Muscle of leg (tissue), 11 donors: ENCODE measurements around the gene SERPINB13. TPM values are rescaled to one million over a fixed set of nuclear protein-coding genes. Genes with fewer than 3 reads are reported as not detected.

ENCODE experiments used
- DNase-seq: peaks from one replicate; pipeline ENCODE4 v3.0.0; 2013
- H3K27ac ChIP-seq: one replicate; pipeline ENCODE4 v1.5.1; 2013; ENCODE audit warnings: mild to moderate bottlenecking, low read length, control low read depth
- H3K27me3 ChIP-seq: one replicate; pipeline ENCODE4 v1.6.1; 2013; ENCODE audit warnings: low read length; ENCODE audit not compliant: control insufficient read depth, insufficient read depth
- H3K36me3 ChIP-seq: one replicate; pipeline ENCODE4 v1.6.1; 2013; ENCODE audit warnings: low read length; ENCODE audit not compliant: control insufficient read depth, insufficient read depth
- H3K4me1 ChIP-seq: one replicate; pipeline ENCODE4 v1.6.1; 2013; ENCODE audit warnings: low read length; ENCODE audit not compliant: control insufficient read depth, insufficient read depth
- H3K4me3 ChIP-seq: one replicate; pipeline ENCODE4 v1.5.1; 2013; ENCODE audit warnings: low read length, control low read depth
- H3K9me3 ChIP-seq: replicated peaks from 2 replicates; pipeline ENCODE4 v1.6.1; 2013; ENCODE audit warnings: low read depth, low read length; ENCODE audit not compliant: control insufficient read depth
- WGBS: methylation state at CpG from one replicate; pipeline ENCODE4 v1.1.5; 2013; ENCODE audit warnings: missing lambda C conversion rate; ENCODE audit not compliant: insufficient coverage; 5-methylcytosine and 5-hydroxymethylcytosine counted together
- polyA plus RNA-seq, 8 donors: library from polyadenylated mRNA; unstranded; fragments of 120-200 nt; gene quantifications; one replicate each; pipeline versions ENCODE4 v1.2.1 to v1.2.3, GENCODE V29; 2013; ENCODE audit warnings: inconsistent platforms in 1 of 8, low replicate concordance in 1 of 8; ENCODE audit not compliant: insufficient read length in 8 of 8, insufficient read depth in 1 of 8
- total RNA-seq: library from RNA; stranded (reverse); fragments of 120-200 nt; gene quantifications from one replicate; pipeline ENCODE4 v1.2.4, GENCODE V29; 2013

The SERPINB13 gene
- total and polyA plus RNA-seq, 9 donors, result 0.04 to 3.1 (median 0.16) TPM; not detected in 6

DNA sequence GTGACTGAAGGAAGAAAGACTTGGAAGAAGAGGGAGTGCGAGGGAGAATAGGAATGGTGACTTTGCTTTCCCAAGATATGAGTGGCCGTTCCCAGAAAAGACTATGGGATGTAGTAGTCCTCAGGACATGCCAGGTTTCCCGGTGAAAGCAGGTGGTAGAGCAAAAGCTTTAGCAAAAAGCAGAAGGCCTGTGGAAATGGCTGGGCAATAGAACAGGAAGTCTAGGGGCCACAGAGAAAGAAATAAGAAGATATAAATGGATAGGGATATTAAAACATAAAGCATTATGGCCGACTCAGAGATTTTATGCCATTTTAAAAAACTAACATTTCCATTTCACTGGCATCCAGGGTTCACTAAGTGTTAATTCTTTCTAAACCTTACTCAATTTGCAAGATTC is 1.2 kb upstream of the SERPINB13 start:
- DNase-seq, result no peak
- Histone ChIP-seq H3K9me3 (no peaks in the 10 kb centered on the region), H3K27ac (no peak overlapping the region), H3K36me3 (no peaks in the 10 kb centered on the region), H3K27me3 (no peaks in the 10 kb centered on the region), H3K4me3 (no peak overlapping the region), H3K4me1 (no peaks in the 10 kb centered on the region)
- WGBS, result 100% methylated on average over 3 of the region's 4 CpGs

DNA sequence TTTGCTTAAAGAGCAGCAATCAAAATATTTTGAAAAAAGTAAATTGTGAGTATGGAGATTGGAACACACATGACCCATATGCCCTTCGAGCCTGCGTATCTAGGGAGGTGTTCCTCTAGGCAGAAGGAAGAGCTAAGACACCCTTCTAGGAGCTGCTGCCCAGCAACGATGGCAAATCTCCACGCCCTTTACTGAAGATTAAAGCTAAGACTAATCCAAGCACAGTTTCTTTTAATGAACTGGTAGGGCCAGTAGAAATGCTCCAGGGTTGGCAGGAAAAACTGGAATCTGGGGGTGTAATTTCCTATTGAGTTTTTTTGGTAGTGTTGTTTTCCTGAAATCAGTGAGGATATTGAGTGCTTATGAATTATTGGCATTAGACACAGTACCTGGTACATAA is 712 bp upstream of the SERPINB13 start:
- no peak overlapping the region for H3K27ac ChIP-seq
- WGBS, result 70% methylated on average over 2 of the region's 4 CpGs
- no peaks in the 10 kb centered on the region for H3K36me3 ChIP-seq

DNA sequence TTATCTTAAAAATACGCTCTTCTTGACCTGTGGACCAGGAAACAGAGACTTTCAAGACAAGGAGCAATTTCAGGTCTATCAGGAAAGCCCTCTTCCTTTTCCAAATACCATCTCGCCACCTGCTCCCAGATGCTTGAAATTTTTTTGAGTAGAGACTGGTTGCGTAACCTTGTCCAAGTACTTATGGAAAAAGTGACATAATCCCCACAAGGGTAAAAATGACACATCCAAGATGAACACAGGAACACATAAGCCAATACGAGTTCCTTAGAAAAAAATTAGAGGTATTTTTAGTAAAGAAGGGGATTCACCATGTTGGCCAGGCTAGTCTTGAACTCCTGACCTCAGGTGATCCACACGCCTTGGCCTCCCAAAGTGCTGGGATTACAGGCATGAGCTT is 1.8 kb downstream of the SERPINB13 start:
- H3K9me3 ChIP-seq, result no peaks in the 10 kb centered on the region
- no peaks in the 10 kb centered on the region for H3K27me3 ChIP-seq
- H3K4me3 ChIP-seq, result no peak overlapping the region
- WGBS, result 71% methylated on average over 1 of the region's 5 CpGs
- no peaks in the 10 kb centered on the region for H3K4me1 ChIP-seq
- H3K27ac ChIP-seq, result no peak overlapping the region
- no peaks in the 10 kb centered on the region for H3K36me3 ChIP-seq
- no peak for DNase-seq

More for the DNA sequence above, 712 bp upstream of the SERPINB13 start:
- H3K4me3 ChIP-seq, result no peak overlapping the region
- H3K27me3 ChIP-seq, result no peaks in the 10 kb centered on the region
- H3K4me1 ChIP-seq, result no peaks in the 10 kb centered on the region
- no peaks in the 10 kb centered on the region for H3K9me3 ChIP-seq
- DNase-seq, result no peak

DNA sequence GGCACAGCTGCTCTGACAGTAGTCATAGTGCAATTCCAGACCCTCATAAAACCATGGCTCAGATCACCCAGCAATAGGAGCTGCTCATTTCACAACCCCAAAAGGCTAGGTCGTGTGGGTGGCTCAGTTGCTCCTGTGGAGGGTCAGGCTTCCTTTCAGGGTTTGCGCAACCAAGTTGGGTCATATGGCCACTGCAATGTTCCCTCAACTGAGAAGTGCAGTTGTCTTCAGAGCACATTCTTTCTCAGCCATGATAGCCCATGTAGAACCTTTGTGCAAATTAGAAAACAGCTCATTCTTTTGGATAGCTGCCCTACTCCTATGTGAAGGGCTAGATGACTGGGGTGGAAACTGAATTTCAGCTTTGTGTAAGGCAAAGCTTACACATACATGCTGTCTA is 3.2 kb downstream of the SERPINB13 start:
- no peak for DNase-seq
- WGBS, result 63% methylated on average over 2 of the region's 2 CpGs
- Histone ChIP-seq H3K27ac (no peak overlapping the region), H3K27me3 (no peaks in the 10 kb centered on the region), H3K9me3 (no peaks in the 10 kb centered on the region), H3K36me3 (no peaks in the 10 kb centered on the region), H3K4me3 (no peak overlapping the region), H3K4me1 (no peaks in the 10 kb centered on the region)

DNA sequence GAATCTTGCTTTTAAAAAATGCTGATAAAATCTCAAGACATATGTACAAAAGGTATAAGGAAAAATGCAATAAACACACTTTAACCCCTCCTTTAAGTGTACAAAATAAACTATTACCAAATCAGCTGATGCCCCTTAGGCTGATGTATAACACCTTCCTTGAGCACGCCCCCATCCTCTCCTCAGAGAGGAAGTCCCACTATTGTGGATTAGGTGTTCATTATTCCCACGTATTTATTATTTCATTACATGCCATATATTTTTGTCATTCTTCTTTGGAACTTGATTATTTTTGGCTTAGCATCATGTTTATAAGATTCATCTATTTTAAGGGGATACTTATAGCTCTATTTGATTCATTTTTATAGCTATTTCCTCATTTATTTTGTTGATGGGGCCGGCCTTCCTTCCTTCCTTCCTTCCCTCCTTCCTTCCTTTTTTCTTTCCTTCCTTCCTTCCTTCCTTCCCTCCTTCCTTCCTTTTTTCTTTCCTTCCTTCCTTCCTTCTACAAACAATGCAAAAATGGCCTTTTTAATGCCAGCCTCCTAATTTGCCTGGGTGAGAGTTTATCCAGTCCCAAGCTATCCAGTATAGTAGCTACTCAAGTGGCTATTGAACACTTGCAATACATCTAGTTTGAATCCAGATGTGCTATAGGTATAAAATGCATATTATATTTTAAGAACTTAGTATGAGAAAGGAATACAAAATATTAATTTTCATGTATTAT is 4.0 kb downstream of the SERPINB13 start:
- WGBS, result no CpG with 5 or more reads among the region's 3 CpGs
- Histone ChIP-seq H3K4me3 (no peak overlapping the region), H3K27ac (no peak overlapping the region), H3K27me3 (no peaks in the 10 kb centered on the region), H3K4me1 (no peaks in the 10 kb centered on the region), H3K9me3 (no peaks in the 10 kb centered on the region), H3K36me3 (no peaks in the 10 kb centered on the region)
- DNase-seq, result no peak

DNA sequence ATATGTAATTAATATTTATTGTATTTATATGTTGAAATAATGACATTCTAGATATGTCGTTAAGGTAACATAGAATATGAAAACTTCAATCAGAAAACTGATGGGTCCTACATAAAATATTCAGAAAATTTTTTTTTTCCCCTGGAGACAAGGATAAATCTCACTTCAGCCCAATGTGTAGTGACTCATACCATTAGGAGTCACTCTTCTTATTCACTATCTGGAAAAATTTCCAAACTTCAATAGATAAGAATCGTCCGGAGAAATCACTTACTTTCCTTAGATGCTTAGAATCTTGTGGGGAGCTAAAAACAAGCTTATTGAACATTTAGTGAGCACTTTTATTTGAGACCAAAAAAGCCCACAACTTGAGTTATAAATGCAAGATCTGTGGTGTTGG is 4.6 kb downstream of the SERPINB13 start:
- Histone ChIP-seq H3K4me1 (no peaks in the 10 kb centered on the region), H3K27ac (no peak overlapping the region), H3K4me3 (no peak overlapping the region), H3K9me3 (no peaks in the 10 kb centered on the region), H3K27me3 (no peaks in the 10 kb centered on the region), H3K36me3 (no peaks in the 10 kb centered on the region)
- WGBS, result no CpG with 5 or more reads among the region's 3 CpGs
- DNase-seq, result no peak

DNA sequence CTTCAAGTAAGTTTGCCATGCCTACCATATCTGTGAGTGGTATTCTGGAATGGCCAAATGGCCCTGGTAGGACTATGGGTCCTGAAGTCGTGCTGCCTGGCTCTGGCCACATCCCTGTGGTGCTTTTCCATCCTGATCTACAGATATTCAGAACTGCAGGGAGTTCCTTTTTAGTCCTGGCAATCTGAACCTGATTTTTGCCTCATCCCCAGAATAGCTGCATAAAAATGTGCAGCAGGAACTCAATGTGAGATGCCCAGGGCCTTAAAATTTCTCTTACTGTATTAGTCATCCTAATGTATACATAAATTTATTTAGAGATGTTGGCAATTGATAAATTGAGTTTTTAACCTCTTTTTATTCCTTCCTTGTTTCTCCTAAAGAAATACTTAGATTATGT is 5.3 kb downstream of the SERPINB13 start:
- DNase-seq, result no peak
- H3K27me3 ChIP-seq, result no peaks in the 10 kb centered on the region
- no peak overlapping the region for H3K4me3 ChIP-seq
- no peaks in the 10 kb centered on the region for H3K9me3 ChIP-seq
- no peaks in the 10 kb centered on the region for H3K36me3 ChIP-seq
- H3K27ac ChIP-seq, result no peak overlapping the region
- WGBS, result 22% methylated on average over 1 of the region's 1 CpG
- H3K4me1 ChIP-seq, result no peaks in the 10 kb centered on the region

DNA sequence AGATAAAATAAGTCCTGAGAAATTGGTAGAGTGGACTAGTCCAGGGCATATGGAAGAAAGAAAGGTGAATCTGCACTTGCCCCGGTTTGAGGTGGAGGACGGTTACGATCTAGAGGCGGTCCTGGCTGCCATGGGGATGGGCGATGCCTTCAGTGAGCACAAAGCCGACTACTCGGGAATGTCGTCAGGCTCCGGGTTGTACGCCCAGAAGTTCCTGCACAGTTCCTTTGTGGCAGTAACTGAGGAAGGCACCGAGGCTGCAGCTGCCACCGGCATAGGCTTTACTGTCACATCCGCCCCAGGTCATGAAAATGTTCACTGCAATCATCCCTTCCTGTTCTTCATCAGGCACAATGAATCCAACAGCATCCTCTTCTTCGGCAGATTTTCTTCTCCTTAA is 9.8 kb downstream of the SERPINB13 start:
- no peaks in the 10 kb centered on the region for H3K4me1 ChIP-seq
- no peaks in the 10 kb centered on the region for H3K9me3 ChIP-seq
- DNase-seq, result no peak
- H3K4me3 ChIP-seq, result no peak overlapping the region
- no peaks in the 10 kb centered on the region for H3K27me3 ChIP-seq
- H3K27ac ChIP-seq, result no peak overlapping the region
- H3K36me3 ChIP-seq, result no peaks in the 10 kb centered on the region
- WGBS, result 73% methylated on average over 14 of the region's 14 CpGs

DNA sequence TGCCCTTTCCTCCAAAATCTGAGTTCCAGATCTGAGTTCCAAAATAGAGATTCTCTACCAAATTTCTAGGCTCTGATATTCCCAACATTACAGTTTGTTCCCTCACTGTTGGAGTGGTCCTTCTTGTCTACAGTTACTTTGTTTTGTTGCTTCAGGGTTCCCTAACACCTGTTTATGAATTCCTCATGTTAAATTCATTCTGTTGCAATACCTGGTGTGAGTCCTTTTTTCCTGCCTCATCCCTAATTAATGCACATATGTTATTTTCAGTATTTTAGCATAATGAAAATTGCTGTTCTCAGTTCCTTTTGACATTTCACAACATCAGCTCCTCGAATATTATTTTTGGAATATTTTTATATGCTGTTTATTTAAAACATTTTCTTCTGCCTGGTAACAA is 16.2 kb downstream of the SERPINB13 start:
- H3K27me3 ChIP-seq, result no peaks in the 10 kb centered on the region
- H3K9me3 ChIP-seq, result no peaks in the 10 kb centered on the region
- WGBS, result no CpG with 5 or more reads among the region's 1 CpG
- no peak overlapping the region for H3K27ac ChIP-seq
- H3K36me3 ChIP-seq, result no peaks in the 10 kb centered on the region
- DNase-seq, result no peak
- H3K4me1 ChIP-seq, result no peaks in the 10 kb centered on the region
- H3K4me3 ChIP-seq, result no peak overlapping the region

DNA sequence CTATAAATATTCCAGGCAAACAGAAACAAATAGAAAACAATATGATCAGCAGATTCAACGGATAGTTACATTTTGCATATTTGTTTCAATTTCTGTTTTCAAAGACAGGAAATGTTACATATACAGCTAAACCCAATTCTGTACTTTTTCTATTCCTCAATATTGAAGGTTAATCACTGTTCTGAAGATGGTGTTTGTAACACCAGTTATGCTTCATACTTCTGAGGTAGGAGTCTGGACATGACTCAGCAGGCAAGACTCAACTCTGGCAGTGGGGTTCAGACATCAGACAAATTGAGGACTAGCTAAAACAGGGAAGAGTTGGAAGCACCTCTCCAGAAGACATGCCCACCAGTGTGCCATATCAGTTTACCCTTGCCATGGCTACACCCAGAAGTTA is 16.6 kb downstream of the SERPINB13 start:
- H3K27me3 ChIP-seq, result no peaks in the 10 kb centered on the region
- WGBS, result no CpG with 5 or more reads among the region's 1 CpG
- H3K27ac ChIP-seq, result no peak overlapping the region
- DNase-seq, result no peak
- H3K4me1 ChIP-seq, result no peaks in the 10 kb centered on the region
- H3K9me3 ChIP-seq, result no peaks in the 10 kb centered on the region
- H3K36me3 ChIP-seq, result no peaks in the 10 kb centered on the region
- H3K4me3 ChIP-seq, result no peak overlapping the region
